MCF 10A (cell line): ENCODE results near the gene PTPRU. TPM values are rescaled to one million over a fixed set of nuclear protein-coding genes. Genes with fewer than 3 reads are reported as not detected.

Experiments
- BruUV-seq: library from RNA; stranded (reverse); fragments of 400-500 nt; replicated peaks from 2 replicates; lab custom pipeline; 2021; lab: Mats Ljungman, UMichigan
- CTCF ChIA-PET: fragments of 300-600 bp; sonication (Branson Sonifier 250); formaldehyde crosslinking; extraction: SDS; loops from one replicate; lab custom pipeline; 2021; ENCODE audit warnings: antibody characterized with exemption, inconsistent platforms; lab: Yijun Ruan, JAX
- POLR2A ChIA-PET: fragments of 300-600, 350-650 bp; sonication (Branson Sonifier 250); formaldehyde crosslinking; extraction: SDS; loops from one replicate; lab custom pipeline; 2020; ENCODE audit warnings: antibody characterized with exemption, inconsistent platforms; lab: Yijun Ruan, JAX
- DNase-seq: peaks from one replicate; pipeline ENCODE4 v3.0.0-alpha.2; 2018; ENCODE audit not compliant: unreplicated experiment
- H3K27ac Mint-ChIP-seq: one replicate; pipeline ENCODE4 v1.8.0; 2022; ENCODE audit warnings: mild to moderate bottlenecking, low read depth, mixed read lengths; ENCODE audit not compliant: unreplicated experiment
- H3K27me3 Mint-ChIP-seq: one replicate; pipeline ENCODE4 v1.8.0; 2022; ENCODE audit warnings: mixed read lengths; ENCODE audit not compliant: insufficient read depth, unreplicated experiment
- H3K36me3 Mint-ChIP-seq: one replicate; pipeline ENCODE4 v1.8.0; 2022; ENCODE audit warnings: mild to moderate bottlenecking, moderate library complexity, mixed read lengths; ENCODE audit not compliant: insufficient read depth, unreplicated experiment
- H3K4me1 Mint-ChIP-seq: one replicate; pipeline ENCODE4 v1.8.0; 2022; ENCODE audit warnings: mixed read lengths; ENCODE audit not compliant: insufficient read depth, unreplicated experiment
- H3K4me3 Mint-ChIP-seq: one replicate; pipeline ENCODE4 v1.8.0; 2022; ENCODE audit warnings: mild to moderate bottlenecking, moderate library complexity, mixed read lengths; ENCODE audit not compliant: unreplicated experiment
- H3K9me3 Mint-ChIP-seq: one replicate; pipeline ENCODE4 v1.8.0; 2022; ENCODE audit warnings: mixed read lengths; ENCODE audit not compliant: unreplicated experiment
- intact Hi-C: fragments of 100-400 bp; cut with micrococcal nuclease; formaldehyde crosslinking; loops from 2 replicates; pipeline ENCODE4 v1.14.1; 2022
- total RNA-seq: library from RNA; stranded (reverse); gene quantifications from 2 replicates; pipeline ENCODE4 v1.2.3, GENCODE V29; 2022
- TF ChIP-seq, protein P1 (sequence below): fragments of 200-600 bp; IDR thresholded peaks from one replicate; pipeline ENCODE4 v1.8.0; 2022; ENCODE audit warnings: antibody characterized with exemption, mild to moderate bottlenecking; ENCODE audit not compliant: unreplicated experiment

Gene PTPRU
- total RNA-seq, 1 experiment from 2014 or later = 24.1 TPM

DNA sequence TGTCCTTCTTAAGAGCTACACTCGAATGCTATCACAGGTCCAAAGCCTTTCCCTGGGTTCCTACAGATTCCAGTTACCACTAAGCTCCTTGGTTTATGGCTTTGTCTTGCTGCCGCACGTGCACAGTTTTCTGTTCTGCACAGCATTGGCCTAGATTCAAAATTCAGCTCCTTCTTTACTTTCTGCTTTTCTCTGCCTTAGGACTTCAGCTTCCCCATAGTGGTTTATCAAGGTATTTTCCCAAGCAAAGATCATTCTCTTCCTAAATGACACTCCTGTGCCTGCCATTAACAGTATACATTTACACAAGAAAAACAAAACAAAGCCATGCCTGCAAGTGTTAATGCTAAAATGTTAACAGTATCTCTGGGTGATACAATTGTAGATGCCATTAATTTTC, 41.8 kb downstream of the PTPRU start:
- TF ChIP-seq, protein P1, sequence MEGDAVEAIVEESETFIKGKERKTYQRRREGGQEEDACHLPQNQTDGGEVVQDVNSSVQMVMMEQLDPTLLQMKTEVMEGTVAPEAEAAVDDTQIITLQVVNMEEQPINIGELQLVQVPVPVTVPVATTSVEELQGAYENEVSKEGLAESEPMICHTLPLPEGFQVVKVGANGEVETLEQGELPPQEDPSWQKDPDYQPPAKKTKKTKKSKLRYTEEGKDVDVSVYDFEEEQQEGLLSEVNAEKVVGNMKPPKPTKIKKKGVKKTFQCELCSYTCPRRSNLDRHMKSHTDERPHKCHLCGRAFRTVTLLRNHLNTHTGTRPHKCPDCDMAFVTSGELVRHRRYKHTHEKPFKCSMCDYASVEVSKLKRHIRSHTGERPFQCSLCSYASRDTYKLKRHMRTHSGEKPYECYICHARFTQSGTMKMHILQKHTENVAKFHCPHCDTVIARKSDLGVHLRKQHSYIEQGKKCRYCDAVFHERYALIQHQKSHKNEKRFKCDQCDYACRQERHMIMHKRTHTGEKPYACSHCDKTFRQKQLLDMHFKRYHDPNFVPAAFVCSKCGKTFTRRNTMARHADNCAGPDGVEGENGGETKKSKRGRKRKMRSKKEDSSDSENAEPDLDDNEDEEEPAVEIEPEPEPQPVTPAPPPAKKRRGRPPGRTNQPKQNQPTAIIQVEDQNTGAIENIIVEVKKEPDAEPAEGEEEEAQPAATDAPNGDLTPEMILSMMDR = no peak
- Mint-ChIP-seq H3K27ac (no peak overlapping the region), H3K36me3 (peaks cover 57% of the 10 kb centered on the region), H3K9me3 (no peaks in the 10 kb centered on the region), H3K4me1 (peaks cover 7% of the 10 kb centered on the region), H3K4me3 (no peak overlapping the region), H3K27me3 (no peaks in the 10 kb centered on the region)
- CTCF ChIA-PET = interaction anchor here (0.6 to 1.0 kb wide), 2 partner anchors 12 to 14 kb away, joined by 3 to 4 read pairs; no protein-coding TSS in a partner anchor
- intact Hi-C loops = no loop called here
- no peak for DNase-seq
- BruUV-seq = no TSS peak
- POLR2A ChIA-PET = no interaction called here

DNA sequence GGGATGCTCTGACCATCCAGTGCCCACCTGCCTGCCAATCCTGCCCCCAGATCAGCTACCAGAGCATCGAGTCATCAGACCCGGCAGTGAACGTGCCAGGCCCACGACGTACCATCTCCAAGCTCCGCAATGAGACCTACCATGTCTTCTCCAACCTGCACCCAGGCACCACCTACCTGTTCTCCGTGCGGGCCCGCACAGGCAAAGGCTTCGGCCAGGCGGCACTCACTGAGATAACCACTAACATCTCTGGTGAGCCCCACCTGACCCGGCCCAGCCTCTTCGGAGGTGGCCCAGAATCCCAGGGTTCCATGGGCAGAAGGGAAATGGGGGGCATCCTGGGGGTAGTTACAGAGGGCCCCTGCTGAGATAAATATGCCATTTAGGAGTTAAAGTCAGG, 43.1 kb downstream of the PTPRU start:
- BruUV-seq = no TSS peak
- no peak overlapping the region for H3K27ac Mint-ChIP-seq
- intact Hi-C loops = no loop called here
- peaks cover 54% of the 10 kb centered on the region for H3K36me3 Mint-ChIP-seq
- DNase-seq = no peak
- no peaks in the 10 kb centered on the region for H3K9me3 Mint-ChIP-seq
- CTCF ChIA-PET = no interaction called here
- POLR2A ChIA-PET = no interaction called here
- H3K4me1 Mint-ChIP-seq = peaks cover 7% of the 10 kb centered on the region
- no peaks in the 10 kb centered on the region for H3K27me3 Mint-ChIP-seq
- no peak overlapping the region for H3K4me3 Mint-ChIP-seq
- TF ChIP-seq, protein P1 = no peak

DNA sequence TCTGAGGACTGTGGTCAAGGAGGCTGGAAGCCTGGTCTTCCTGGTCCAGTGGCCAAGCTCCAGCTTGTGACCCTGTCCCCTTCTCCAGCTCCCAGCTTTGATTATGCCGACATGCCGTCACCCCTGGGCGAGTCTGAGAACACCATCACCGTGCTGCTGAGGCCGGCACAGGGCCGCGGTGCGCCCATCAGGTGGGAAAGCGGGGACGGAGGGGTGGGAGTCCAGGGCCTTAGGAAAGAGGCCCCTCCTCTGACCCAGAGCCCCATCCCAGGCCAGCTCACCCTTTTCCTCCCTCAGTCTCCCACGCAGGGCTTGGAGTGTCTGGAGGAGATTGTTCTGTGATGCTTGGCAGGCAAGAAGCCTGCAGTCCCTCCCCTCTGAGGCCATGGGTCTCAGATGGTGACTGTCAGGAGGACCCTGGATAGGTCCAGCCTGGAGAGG, 43.6 kb downstream of the PTPRU start:
- POLR2A ChIA-PET = no interaction called here
- H3K4me1 Mint-ChIP-seq = peaks cover 7% of the 10 kb centered on the region
- peaks cover 50% of the 10 kb centered on the region for H3K36me3 Mint-ChIP-seq
- H3K4me3 Mint-ChIP-seq = no peak overlapping the region
- H3K9me3 Mint-ChIP-seq = no peaks in the 10 kb centered on the region
- DNase-seq = no peak
- no peaks in the 10 kb centered on the region for H3K27me3 Mint-ChIP-seq
- intact Hi-C loops = no loop called here
- TF ChIP-seq, protein P1 = no peak
- no peak overlapping the region for H3K27ac Mint-ChIP-seq
- BruUV-seq = no TSS peak
- CTCF ChIA-PET = no interaction called here

DNA sequence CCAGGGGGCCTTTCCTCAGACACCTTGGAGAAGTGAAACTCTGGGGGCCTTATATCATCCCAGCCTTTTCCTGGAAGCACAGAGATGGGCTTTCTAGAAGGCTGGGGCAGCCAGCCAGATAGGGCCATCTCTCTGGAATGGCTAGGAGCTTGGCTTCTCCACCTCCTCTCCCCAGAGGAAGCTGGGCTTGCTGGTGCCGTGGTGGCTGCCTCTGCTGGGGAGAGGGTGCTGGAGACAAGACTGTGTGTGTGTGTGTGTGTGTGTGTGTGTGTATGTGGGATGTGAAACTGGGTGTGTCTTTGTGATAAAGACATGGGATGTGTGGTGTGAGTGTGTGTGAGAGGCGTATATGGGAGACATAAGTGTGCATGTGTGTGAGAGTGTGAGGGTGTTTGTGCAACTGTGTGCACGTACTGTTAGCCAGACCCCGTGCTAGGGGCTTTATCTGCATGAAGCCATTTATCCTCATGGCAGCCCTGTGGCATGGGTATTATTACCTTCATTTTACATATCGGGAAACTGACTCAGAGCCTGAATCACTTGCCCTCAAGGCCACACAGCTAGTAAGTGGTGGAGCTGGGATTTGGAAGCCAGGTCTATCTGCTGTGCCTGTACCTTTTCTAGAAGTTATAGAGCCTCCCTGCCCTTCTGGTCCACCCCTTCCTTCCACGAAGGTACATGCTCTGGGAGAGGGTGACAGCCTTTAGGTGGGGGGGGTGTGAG, 44.2 kb downstream of the PTPRU start:
- TF ChIP-seq, protein P1 = no peak
- H3K27me3 Mint-ChIP-seq = no peaks in the 10 kb centered on the region
- H3K36me3 Mint-ChIP-seq = peaks cover 46% of the 10 kb centered on the region
- H3K27ac Mint-ChIP-seq = no peak overlapping the region
- no TSS peak for BruUV-seq
- peak; percentile 37 for DNase-seq
- no peaks in the 10 kb centered on the region for H3K9me3 Mint-ChIP-seq
- POLR2A ChIA-PET = no interaction called here
- intact Hi-C loops = no loop called here
- peaks cover 7% of the 10 kb centered on the region for H3K4me1 Mint-ChIP-seq
- CTCF ChIA-PET = no interaction called here
- no peak overlapping the region for H3K4me3 Mint-ChIP-seq
